GM11168 (cell line): ENCODE measurements around the gene DIAPH3.
"Not testable (repeated sequence)": the region's sequence is repeated elsewhere in the genome, so short reads cannot be mapped to it uniquely, and the experiment has no call there.

Experiments
- in situ Hi-C: fragments of 300-500 bp; cut with MboI; formaldehyde crosslinking; loops from one replicate; pipeline ENCODE4 v1.12.0; 2022; ENCODE audit warnings: low sequenced_read_pairs; ENCODE audit not compliant: unreplicated experiment

The DIAPH3 gene

GRCh38 chr13:60163478-60164233, at the start of gene DIAPH3:
Gene DIAPH3, minus strand, starts transcription at chr13:60163928. Its CDS starts 162 bp downstream, at chr13:60163766.
- in situ Hi-C loops, result no loop called here

- in situ Hi-C loops, result no loop called here
Observed at GRCh38 chr13:60213236-60213744, 49.6 kb upstream of the DIAPH3 start.

- in situ Hi-C loops, result no loop called here
Observed at GRCh38 chr13:60211548-60211947, 47.8 kb upstream of the DIAPH3 start.

- in situ Hi-C loops, result no loop called here
Observed at GRCh38 chr13:60210510-60211330, 47.0 kb upstream of the DIAPH3 start.

- in situ Hi-C loops, result not testable (repeated sequence)
Observed at GRCh38 chr13:60205499-60205898, 41.8 kb upstream of the DIAPH3 start.

GRCh38 chr13:60201286-60201685, 37.6 kb upstream of the DIAPH3 start:
- in situ Hi-C loops, result no loop called here

- in situ Hi-C loops, result not testable (repeated sequence)
Observed at GRCh38 chr13:60195893-60196292, 32.2 kb upstream of the DIAPH3 start.

- in situ Hi-C loops, result no loop called here
Observed at GRCh38 chr13:60182907-60183306, 19.2 kb upstream of the DIAPH3 start.

GRCh38 chr13:60178327-60178726, 14.6 kb upstream of the DIAPH3 start:
- in situ Hi-C loops, result no loop called here

- in situ Hi-C loops, result no loop called here
Observed at GRCh38 chr13:60175571-60175970, 11.8 kb upstream of the DIAPH3 start.

- in situ Hi-C loops, result no loop called here
Observed at GRCh38 chr13:60174113-60174512, 10.4 kb upstream of the DIAPH3 start.

GRCh38 chr13:60172111-60172510, 8.4 kb upstream of the DIAPH3 start:
- in situ Hi-C loops, result no loop called here

- in situ Hi-C loops, result no loop called here
Observed at GRCh38 chr13:60170414-60170813, 6.7 kb upstream of the DIAPH3 start.

GRCh38 chr13:60169239-60170031, 5.7 kb upstream of the DIAPH3 start:
- in situ Hi-C loops, result no loop called here

- in situ Hi-C loops, result no loop called here
Observed at GRCh38 chr13:60167121-60167520, 3.4 kb upstream of the DIAPH3 start.

- in situ Hi-C loops, result no loop called here
Observed at GRCh38 chr13:60165391-60166099, 1.8 kb upstream of the DIAPH3 start.

GRCh38 chr13:60164234-60164889, 634 bp upstream of the DIAPH3 start:
- in situ Hi-C loops, result no loop called here

- in situ Hi-C loops, result no loop called here
Observed at GRCh38 chr13:60162096-60162495, 1.6 kb downstream of the DIAPH3 start.

GRCh38 chr13:60158321-60158801, 5.4 kb downstream of the DIAPH3 start:
- in situ Hi-C loops, result no loop called here
